ENCODE results near the gene PROX1. TPM values are rescaled to one million over a fixed set of nuclear protein-coding genes. Genes with fewer than 3 reads are reported as not detected.

PROX1 gene
- total and polyA plus RNA-seq, 9 of the 15 experiments (the other 6 are each of a cell fraction or from before 2014, with no cell fraction given) = 0.14 to 0.22 TPM; not detected in 7

- TF ChIP-seq SIRT6 (IDR thresholded peaks at IDR 0.05; ENCODE audit: low read depth, low read length) (no peak), MECOM (CRISPR knock-in tag; IDR thresholded peaks at IDR 0.05) (no peak), MYNN (IDR thresholded peaks at IDR 0.05) (no peak), MYNN (CRISPR knock-in tag; IDR thresholded peaks at IDR 0.05) (no peak), PML (IDR thresholded peaks at IDR 0.05; ENCODE audit: low read length) (no peak), HNRNPL (IDR thresholded peaks at IDR 0.05; ENCODE audit: low read depth, low read length) (no peak), HIVEP1 (CRISPR knock-in tag; IDR thresholded peaks at IDR 0.05) (no peak), NFE2 (IDR thresholded peaks at IDR 0.05; ENCODE audit: low read depth) (peak; percentile 44; the same call in 1 of the 2 replicates), GTF2A2 (tag; IDR thresholded peaks at IDR 0.05) (no peak), SRF (CRISPR knock-in tag; IDR thresholded peaks at IDR 0.05) (peak in 1 of 2 experiments; percentile 52; a peak in 1 of 4 replicates), JUN (IDR thresholded peaks at IDR 0.05; ENCODE audit: borderline replicate concordance, low read depth, low read length) (no peak), JUN (CRISPR knock-in tag; IDR thresholded peaks at IDR 0.05; ENCODE audit: borderline replicate concordance) (no peak), RBFOX2 (IDR thresholded peaks at IDR 0.05; ENCODE audit: low read depth, low read length) (no peak), SIX5 (IDR thresholded peaks at IDR 0.05; ENCODE audit: borderline replicate concordance in 1 of 2, insufficient read depth in 1 of 2, low read depth in 1 of 2, low read length in 2 of 2) (no peak), ZNF668 (CRISPR knock-in tag; IDR thresholded peaks at IDR 0.05) (no peak), E2F4 (CRISPR knock-in tag; IDR thresholded peaks at IDR 0.05; ENCODE audit: low read depth) (no peak), ILF3 (IDR thresholded peaks at IDR 0.05; ENCODE audit: borderline replicate concordance) (no peak), ZNF785 (CRISPR knock-in tag; IDR thresholded peaks at IDR 0.05) (no peak), BHLHE40 (IDR thresholded peaks at IDR 0.05; ENCODE audit: low read length) (no peak), MXI1 (IDR thresholded peaks at IDR 0.05; ENCODE audit: low read depth, low read length) (no peak), SMARCA5 (IDR thresholded peaks at IDR 0.05) (no peak), ETV1 (tag; conservative IDR thresholded peaks at IDR 0.05; ENCODE audit: low read depth) (no peak), ZBTB2 (IDR thresholded peaks at IDR 0.05) (no peak), KLF16 (IDR thresholded peaks at IDR 0.05) (no peak), NR2F6 (CRISPR knock-in tag; IDR thresholded peaks at IDR 0.05) (no peak), KHSRP (IDR thresholded peaks at IDR 0.05) (no peak), RAD21 (CRISPR knock-in tag; conservative IDR thresholded peaks at IDR 0.05 in 1 of 2, IDR thresholded peaks at IDR 0.05 in 1 of 2) (no peak), ZFP91 (CRISPR knock-in tag; IDR thresholded peaks at IDR 0.05) (no peak)
- TF ChIP-seq, protein P1, sequence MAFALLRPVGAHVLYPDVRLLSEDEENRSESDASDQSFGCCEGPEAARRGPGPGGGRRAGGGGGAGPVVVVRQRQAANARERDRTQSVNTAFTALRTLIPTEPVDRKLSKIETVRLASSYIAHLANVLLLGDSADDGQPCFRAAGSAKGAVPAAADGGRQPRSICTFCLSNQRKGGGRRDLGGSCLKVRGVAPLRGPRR (CRISPR knock-in tag; IDR thresholded peaks at IDR 0.05) = no peak
These were observed 14.7 kb downstream of the PROX1 start (continued) for GRCh38 chr1:214002472-214002871.

All from K562 (cell line).